Gastroesophageal sphincter (tissue), 3 donors: ENCODE results near the gene TRIM45.

Source experiments
- CTCF ChIP-seq, 4 experiments: fragments of 200-600 bp in 2 of 4; fragments of 450-650 bp in 2 of 4; sonication (generic) in 1 of 4; IDR thresholded peaks; one replicate each; pipeline ENCODE4 v1.5.1; 2017 to 2019; ENCODE audit warnings: antibody characterized with exemption in 4 of 4, mild to moderate bottlenecking in 2 of 4, moderate library complexity in 2 of 4
- EP300 ChIP-seq: sonication (generic); formaldehyde crosslinking; IDR thresholded peaks from one replicate; pipeline ENCODE4 v1.6.1; 2017; ENCODE audit warnings: antibody characterized with exemption, mild to moderate bottlenecking
- POLR2A ChIP-seq, 2 donors: fragments of 450-650 bp; IDR thresholded peaks; one replicate each; pipeline ENCODE4 v1.6.1; 2017; ENCODE audit warnings: antibody characterized with exemption in 2 of 2, mild to moderate bottlenecking in 2 of 2, moderate library complexity in 1 of 2

- TF ChIP-seq CTCF (IDR thresholded peaks at IDR 0.05) (no peak), POLR2A (IDR thresholded peaks at IDR 0.05) (no peak), EP300 (no peak)
Measured at GRCh38 chr1:117094841-117095604, 26.5 kb downstream of the TRIM45 start.
